Neural progenitor cell (in vitro differentiated cells): Measurements from ENCODE around the gene ADAM22. TPM values are rescaled to one million over a fixed set of nuclear protein-coding genes. Genes with fewer than 3 reads are reported as not detected.

Experiments used
- DNase-seq: peaks from one replicate; pipeline ENCODE4 v3.0.0-alpha.2; 2016; ENCODE audit warnings: low spot score
- H2AFZ ChIP-seq: fragments of 200-600 bp; sonication (generic); replicated peaks from 2 replicates; pipeline ENCODE4 v1.6.1; 2016; ENCODE audit warnings: antibody characterized with exemption
- H3F3A ChIP-seq: fragments of 200-600 bp; sonication (generic); 2 replicates; pipeline ENCODE4 v1.6.1; 2016; ENCODE audit warnings: antibody characterized with exemption, low read depth
- H3K27ac ChIP-seq: fragments of 200-600 bp; sonication (generic); 2 replicates; pipeline ENCODE4 v1.5.1; 2016; ENCODE audit warnings: mild to moderate bottlenecking
- H3K27me3 ChIP-seq: fragments of 200-600 bp; sonication (generic); 2 replicates; pipeline ENCODE4 v1.6.1; 2016; ENCODE audit warnings: mild to moderate bottlenecking, moderate library complexity
- H3K36me3 ChIP-seq: fragments of 200-600 bp; sonication (generic); 2 replicates; pipeline ENCODE4 v1.5.1; 2016
- H3K4me1 ChIP-seq: fragments of 200-600 bp; sonication (generic); 2 replicates; pipeline ENCODE4 v1.6.1; 2016; ENCODE audit warnings: mixed run types
- H3K4me2 ChIP-seq: fragments of 200-600 bp; sonication (generic); 2 replicates; pipeline ENCODE4 v1.6.1; 2016
- H3K4me3 ChIP-seq: fragments of 200-600 bp; sonication (generic); 2 replicates; pipeline ENCODE4 v1.5.1; 2016
- H3K79me2 ChIP-seq: fragments of 200-600 bp; sonication (generic); 2 replicates; pipeline ENCODE4 v1.6.1; 2016; ENCODE audit warnings: low read depth
- H3K9ac ChIP-seq: fragments of 200-600 bp; sonication (generic); 2 replicates; pipeline ENCODE4 v1.6.1; 2016
- H3K9me3 ChIP-seq: fragments of 200-600 bp; sonication (generic); 2 replicates; pipeline ENCODE4 v1.5.1; 2016; ENCODE audit warnings: low read depth
- H4K20me1 ChIP-seq: fragments of 200-600 bp; sonication (generic); 2 replicates; pipeline ENCODE4 v1.6.1; 2016; ENCODE audit warnings: low read depth
- H3K27ac Mint-ChIP-seq: 3 replicates; pipeline ENCODE4 v1.8.0; 2021; ENCODE audit warnings: mixed read lengths
- H3K27me3 Mint-ChIP-seq: 2 replicates; pipeline ENCODE4 v1.8.0; 2022; ENCODE audit warnings: low read depth, mild to moderate bottlenecking, inconsistent platforms, moderate library complexity, mixed read lengths; ENCODE audit not compliant: insufficient read depth
- H3K36me3 Mint-ChIP-seq: 3 replicates; pipeline ENCODE4 v1.8.0; 2021; ENCODE audit warnings: mixed read lengths
- H3K4me1 Mint-ChIP-seq: 3 replicates; pipeline ENCODE4 v1.8.0; 2021; ENCODE audit warnings: mixed read lengths
- H3K4me3 Mint-ChIP-seq: 3 replicates; pipeline ENCODE4 v1.8.0; 2021; ENCODE audit warnings: mild to moderate bottlenecking, moderate library complexity, mixed read lengths
- H3K9me3 Mint-ChIP-seq: 3 replicates; pipeline ENCODE4 v1.8.0; 2020; ENCODE audit warnings: mixed read lengths
- CTCF ChIP-seq: fragments of 200-600 bp; sonication (generic); IDR thresholded peaks from 2 replicates; pipeline ENCODE4 v1.5.1; 2017; ENCODE audit warnings: antibody characterized with exemption, mild to moderate bottlenecking
- EZH2 ChIP-seq: fragments of 200-600 bp; sonication (generic); IDR thresholded peaks from 2 replicates; pipeline ENCODE4 v1.6.1; 2017; ENCODE audit warnings: antibody characterized with exemption, mild to moderate bottlenecking, moderate library complexity
- EZH2phosphoT487 ChIP-seq: fragments of 200-600 bp; sonication (generic); IDR thresholded peaks from 2 replicates; pipeline ENCODE4 v1.6.1; 2017; ENCODE audit warnings: antibody characterized with exemption
- total RNA-seq: library from RNA; depleted of rRNA; stranded (reverse); fragments of >200 nt; gene quantifications from 2 replicates; pipeline ENCODE4 v1.2.3, GENCODE V29; 2015; ENCODE audit warnings: low replicate concordance

ADAM22 gene
- total RNA-seq, 1 donor from 2014 or later, result 13.7 TPM

DNA sequence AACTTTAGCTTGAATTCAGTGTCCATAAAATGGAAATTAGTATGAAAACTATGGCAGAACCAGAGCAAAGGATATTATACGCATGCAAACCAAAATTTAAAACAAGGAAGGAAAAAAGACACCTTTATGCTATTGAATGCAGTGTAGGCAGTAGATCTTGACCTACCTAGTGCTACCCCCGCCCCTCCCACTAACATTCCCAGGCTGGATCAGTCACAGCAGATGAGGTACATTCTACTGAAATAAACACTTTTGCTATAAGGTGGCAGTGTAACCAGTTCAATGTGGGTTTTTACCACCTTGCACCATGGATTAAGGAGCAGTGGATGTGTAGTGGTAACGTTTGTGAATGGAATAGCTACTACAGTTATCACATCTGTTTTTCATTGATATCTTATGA, 257.9 kb downstream of the ADAM22 start:
- Histone ChIP-seq H3F3A (no peaks in the 10 kb centered on the region), H3K27me3 (no peaks in the 10 kb centered on the region), H3K4me2 (no peak overlapping the region), H3K79me2 (no peaks in the 10 kb centered on the region), H3K4me1 (no peaks in the 10 kb centered on the region), H3K9ac (no peak overlapping the region), H4K20me1 (no peaks in the 10 kb centered on the region), H3K27ac (no peak overlapping the region), H3K4me3 (no peak overlapping the region), H2AFZ (no peak overlapping the region), H3K36me3 (no peaks in the 10 kb centered on the region), H3K9me3 (no peaks in the 10 kb centered on the region)
- Mint-ChIP-seq H3K9me3 (no peaks in the 10 kb centered on the region), H3K27ac (no peak overlapping the region), H3K27me3 (no peaks in the 10 kb centered on the region), H3K36me3 (peaks cover 5% of the 10 kb centered on the region), H3K4me1 (no peaks in the 10 kb centered on the region), H3K4me3 (no peak overlapping the region)
- DNase-seq, result no peak
- TF ChIP-seq EZH2phosphoT487 (no peak), EZH2 (no peak), CTCF (no peak)

GRCh38 chr7:88200261-88200660, 266.2 kb downstream of the ADAM22 start:
- Mint-ChIP-seq H3K9me3 (no peaks in the 10 kb centered on the region), H3K4me3 (no peak overlapping the region), H3K27ac (no peak overlapping the region), H3K27me3 (no peaks in the 10 kb centered on the region), H3K4me1 (peaks cover 18% of the 10 kb centered on the region), H3K36me3 (peaks cover 22% of the 10 kb centered on the region)
- no peaks in the 10 kb centered on the region for H3K27me3 ChIP-seq
- no peaks in the 10 kb centered on the region for H4K20me1 ChIP-seq
- H3K4me2 ChIP-seq, result peak overlapping the region; percentile 68
- no peak overlapping the region for H3K4me3 ChIP-seq
- no peak for DNase-seq
- H3K4me1 ChIP-seq, result peaks cover 31% of the 10 kb centered on the region
- H3F3A ChIP-seq, result peaks cover 22% of the 10 kb centered on the region
- no peaks in the 10 kb centered on the region for H3K36me3 ChIP-seq
- no peak overlapping the region for H3K9ac ChIP-seq
- TF ChIP-seq CTCF (no peak), EZH2 (no peak), EZH2phosphoT487 (no peak)
- H3K79me2 ChIP-seq, result no peaks in the 10 kb centered on the region
- H2AFZ ChIP-seq, result no peak overlapping the region
- H3K9me3 ChIP-seq, result no peaks in the 10 kb centered on the region
- peak overlapping the region; percentile 49 for H3K27ac ChIP-seq

GRCh38 chr7:88200789-88201188, 266.7 kb downstream of the ADAM22 start:
- peaks cover 3% of the 10 kb centered on the region for H3K36me3 ChIP-seq
- peaks cover 31% of the 10 kb centered on the region for H3K4me1 ChIP-seq
- peak; percentile 69 for DNase-seq
- H3K4me3 Mint-ChIP-seq, result no peak overlapping the region
- no peaks in the 10 kb centered on the region for H3K27me3 ChIP-seq
- H3K79me2 ChIP-seq, result no peaks in the 10 kb centered on the region
- H3K4me1 Mint-ChIP-seq, result peaks cover 18% of the 10 kb centered on the region
- peak overlapping the region; percentile 49 for H3K27ac ChIP-seq
- no peaks in the 10 kb centered on the region for H3K9me3 Mint-ChIP-seq
- TF ChIP-seq CTCF (no peak), EZH2 (no peak), EZH2phosphoT487 (no peak)
- H3K27ac Mint-ChIP-seq, result no peak overlapping the region
- peaks cover 24% of the 10 kb centered on the region for H3K36me3 Mint-ChIP-seq
- peaks cover 22% of the 10 kb centered on the region for H3F3A ChIP-seq
- H3K4me2 ChIP-seq, result peak overlapping the region; percentile 68
- H3K9me3 ChIP-seq, result no peaks in the 10 kb centered on the region
- H2AFZ ChIP-seq, result no peak overlapping the region
- no peak overlapping the region for H3K9ac ChIP-seq
- H4K20me1 ChIP-seq, result no peaks in the 10 kb centered on the region
- no peaks in the 10 kb centered on the region for H3K27me3 Mint-ChIP-seq
- H3K4me3 ChIP-seq, result peak overlapping the region; percentile 30
